Amniotic stem cell (primary cell): ENCODE results near the gene RYR3.

Source experiments
- DNase-seq: peaks from one replicate; lab custom pipeline; 2025; lab: John Stamatoyannopoulos, UW

Gene RYR3

DNA sequence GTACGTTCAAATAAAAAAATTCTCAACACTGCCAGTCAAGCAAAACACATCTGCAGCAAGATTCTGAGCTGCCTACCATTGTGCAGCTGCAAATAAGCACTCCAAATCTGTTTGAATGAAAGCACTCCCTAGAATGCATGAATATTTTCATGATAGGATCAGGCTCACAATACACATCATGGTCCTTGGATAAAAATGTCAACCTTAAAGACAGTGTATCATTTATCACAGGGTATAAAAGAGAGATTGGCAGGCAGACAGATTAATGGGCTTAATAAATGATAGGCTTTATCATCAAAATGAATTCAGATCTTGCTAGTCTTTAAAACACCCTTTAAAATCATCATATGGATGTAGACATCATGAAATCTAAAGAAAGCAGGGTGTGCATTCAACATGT lies 9.2 kb downstream of the RYR3 start:
- no peak for DNase-seq

DNA sequence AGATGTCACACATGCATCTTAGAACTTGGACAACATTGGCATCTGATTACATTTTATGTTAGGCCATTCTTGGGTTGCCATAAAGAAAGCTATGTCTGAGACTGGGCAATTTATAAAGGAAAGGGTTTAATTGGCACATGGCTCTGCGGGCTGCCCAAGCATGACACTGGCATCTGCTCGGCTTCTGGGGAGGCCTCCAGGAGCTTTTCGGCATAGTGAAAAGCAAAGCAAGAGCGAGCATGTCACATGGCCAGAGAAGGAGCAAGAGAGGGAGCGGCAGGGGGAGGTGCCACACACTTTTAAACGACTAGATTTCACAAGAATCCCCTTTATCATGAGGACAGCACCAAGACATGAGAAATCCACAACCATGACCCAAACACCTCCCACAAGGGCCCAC lies 11.3 kb downstream of the RYR3 start:
- DNase-seq = no peak

DNA sequence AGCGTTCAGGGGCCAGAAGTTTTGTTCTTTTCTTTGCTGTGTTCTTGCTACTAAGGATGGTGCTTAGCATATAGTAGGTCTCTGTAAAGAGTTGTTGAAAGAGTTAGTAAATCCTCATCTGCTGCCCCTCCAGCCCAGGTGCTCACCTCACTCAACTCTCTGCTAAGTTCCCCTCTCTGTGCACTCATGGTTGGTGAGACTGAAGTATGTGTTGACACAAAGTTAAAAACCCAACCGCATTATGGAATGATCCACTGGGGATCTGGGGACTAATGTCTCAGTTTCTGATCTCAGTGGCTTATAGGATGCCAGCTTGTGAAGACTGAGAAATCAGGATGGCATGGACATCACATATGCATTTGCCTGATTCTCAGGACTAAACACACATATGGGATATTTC lies 13.8 kb downstream of the RYR3 start:
- no peak for DNase-seq

DNA sequence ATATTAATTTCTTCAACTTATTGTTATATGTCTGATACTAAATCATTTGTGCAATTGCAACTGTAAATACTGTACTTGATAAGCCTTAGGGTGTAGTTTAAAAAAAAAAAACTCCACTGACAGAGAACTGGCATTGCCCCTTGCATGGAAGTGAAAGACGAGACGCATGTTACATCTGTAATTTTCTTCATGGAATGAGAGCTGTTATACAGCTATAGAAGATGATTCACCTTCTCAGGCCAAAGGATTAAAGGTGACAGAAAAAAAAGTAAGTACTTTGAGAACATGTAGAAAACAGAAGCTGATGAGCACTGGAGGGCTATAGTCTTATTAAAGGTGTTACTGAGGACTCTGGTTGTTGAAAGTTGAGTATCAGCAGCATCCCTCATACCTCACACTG lies 16.1 kb downstream of the RYR3 start:
- DNase-seq = no peak

DNA sequence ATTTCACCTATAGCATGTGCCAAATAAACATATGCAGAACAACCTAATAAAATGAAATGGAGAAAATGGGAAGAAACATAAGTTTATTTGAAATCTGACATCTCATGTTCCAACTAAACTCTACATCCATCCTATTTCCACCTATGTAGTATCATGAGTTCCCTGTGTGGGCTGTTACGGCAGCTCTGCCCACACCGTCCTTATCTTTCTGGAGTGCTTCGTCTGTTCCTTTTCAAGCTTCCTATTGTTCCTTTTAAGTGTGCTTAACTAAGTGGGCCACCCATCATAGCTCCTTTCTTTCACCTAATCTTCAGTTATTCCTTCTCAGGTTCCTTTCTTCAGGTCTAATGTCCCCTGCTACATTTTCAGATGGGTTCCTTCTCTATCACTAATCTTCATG lies 17.3 kb downstream of the RYR3 start:
- DNase-seq = no peak

DNA sequence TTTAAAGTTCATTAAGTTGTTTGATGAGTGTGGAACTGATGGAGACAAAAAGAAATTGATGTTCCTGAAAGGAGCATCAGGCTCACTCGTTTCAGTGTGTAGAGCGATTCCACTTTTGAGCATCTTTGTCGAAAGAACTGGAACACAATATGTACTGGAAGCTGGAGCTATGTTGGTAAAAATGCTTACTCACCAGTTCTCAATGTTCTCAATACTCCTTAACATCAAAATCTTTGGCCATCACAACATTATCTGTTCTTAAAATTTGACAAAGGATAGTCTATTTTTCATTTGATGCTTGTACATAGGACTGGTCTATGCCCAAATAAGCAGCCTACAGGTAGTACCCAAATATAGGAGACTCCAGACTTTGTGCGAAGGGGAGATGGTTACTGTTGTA lies 18.7 kb downstream of the RYR3 start:
- DNase-seq = no peak

DNA sequence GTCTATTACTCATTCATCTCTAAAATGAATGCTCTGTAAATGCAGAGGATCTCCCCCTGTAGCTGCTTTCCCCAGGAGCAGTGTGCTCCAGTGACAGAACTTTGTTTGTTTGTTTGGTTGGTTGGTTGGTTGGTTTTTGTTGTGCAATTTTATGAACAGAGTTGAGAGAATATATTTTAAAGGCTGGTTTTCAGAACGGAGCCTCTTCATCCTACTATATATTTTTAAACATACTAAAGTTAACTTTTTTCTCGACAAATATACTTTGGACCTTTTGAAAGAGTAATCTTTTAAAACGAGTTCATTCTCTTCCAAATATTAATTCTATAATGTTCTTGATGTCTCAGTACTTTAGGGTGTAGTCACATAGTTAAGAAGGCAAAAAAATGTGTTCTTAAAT lies 20.2 kb downstream of the RYR3 start:
- DNase-seq = no peak

DNA sequence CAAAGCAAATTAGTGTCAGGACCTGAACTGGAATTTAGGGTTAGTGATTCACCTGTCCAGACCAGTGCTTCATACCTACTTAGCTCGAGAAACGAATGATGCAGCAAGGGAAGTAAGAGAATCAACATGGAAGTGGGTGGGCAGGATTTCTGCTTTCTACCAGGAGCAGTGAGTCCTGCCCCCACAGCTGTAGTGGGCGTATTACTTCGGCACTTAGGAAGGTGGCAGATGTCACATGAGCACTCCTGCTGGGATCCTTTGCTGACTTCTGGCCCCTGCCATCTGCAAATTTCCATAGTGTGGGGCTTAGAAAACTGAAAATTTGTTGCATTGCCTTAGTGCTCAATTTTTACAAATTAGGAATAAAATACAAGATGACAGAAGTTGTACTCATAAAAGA lies 31.2 kb downstream of the RYR3 start:
- no peak for DNase-seq

DNA sequence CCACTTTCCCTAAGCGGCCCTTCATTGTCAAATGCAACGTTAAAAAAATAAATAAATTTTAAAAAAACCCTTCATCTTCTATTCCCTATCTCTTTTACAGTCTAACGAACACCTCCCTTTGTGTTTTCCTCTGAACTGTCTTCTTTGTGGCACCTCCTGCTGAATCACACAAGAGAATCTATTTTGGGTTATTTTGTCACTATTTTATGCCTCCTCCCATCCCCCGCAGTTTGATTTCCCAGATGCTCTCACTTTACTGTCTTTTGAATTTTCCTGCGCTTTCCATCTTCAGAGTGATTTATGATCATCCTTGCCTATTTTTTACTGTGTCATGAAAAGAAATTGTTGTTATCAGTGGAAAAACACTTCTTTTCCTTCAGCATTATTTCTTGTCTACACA lies 32.5 kb downstream of the RYR3 start:
- no peak for DNase-seq

DNA sequence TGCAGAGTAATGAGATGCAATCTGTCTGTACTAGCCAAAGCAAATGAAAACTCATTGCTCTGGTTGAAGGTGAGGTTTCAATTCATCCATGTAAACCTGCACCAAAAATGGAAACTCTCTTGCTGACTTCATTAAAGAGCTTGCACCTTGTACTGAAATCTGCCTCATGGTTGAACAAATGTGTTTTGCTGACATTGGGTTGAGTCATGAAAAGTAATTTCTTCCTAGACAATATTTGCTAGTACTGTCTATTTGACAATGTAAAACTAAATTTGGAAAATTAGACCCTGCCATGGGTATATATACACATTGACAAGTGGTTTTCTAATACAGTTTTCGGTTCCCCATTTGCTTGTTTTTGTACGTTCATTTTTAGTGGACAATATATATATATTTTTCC lies 33.3 kb downstream of the RYR3 start:
- DNase-seq = no peak

DNA sequence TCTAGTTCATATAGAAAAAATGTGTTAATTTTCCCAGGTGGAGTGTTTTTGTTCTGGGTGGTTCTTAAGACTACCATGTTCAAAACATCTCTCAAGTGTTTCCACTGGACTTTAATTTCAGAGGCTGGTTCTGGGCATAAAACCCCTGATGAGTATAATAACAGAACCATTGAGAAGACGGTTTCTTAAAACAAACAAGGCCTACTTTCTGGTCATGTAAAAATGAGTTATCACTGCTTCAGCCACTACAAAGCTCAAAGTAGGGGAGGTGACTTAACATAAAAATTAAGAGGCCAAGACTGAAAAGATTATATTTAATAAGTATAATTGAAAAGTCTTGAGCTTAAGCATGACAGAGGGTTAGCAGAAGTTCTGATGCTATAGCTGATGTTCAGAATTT lies 33.8 kb downstream of the RYR3 start:
- no peak for DNase-seq

DNA sequence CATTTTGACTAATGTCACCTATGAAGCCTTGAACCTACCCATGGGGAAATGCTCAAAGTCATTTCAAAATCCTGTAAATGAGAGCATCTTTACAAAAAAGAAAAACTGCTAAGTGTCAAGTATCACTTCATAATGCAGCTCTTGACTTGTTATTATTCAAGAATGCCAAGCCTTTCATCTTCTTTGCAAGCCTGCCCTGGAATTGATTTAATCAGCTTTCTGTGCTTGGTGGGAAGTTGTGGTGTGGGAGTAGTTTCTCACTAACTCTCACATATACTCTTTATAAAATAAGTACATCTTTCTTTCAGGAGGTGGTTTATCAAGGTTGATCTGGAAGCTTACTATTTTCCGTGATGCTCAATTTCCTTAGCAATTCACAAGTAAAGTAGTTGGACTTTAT lies 43.6 kb downstream of the RYR3 start:
- DNase-seq = no peak

DNA sequence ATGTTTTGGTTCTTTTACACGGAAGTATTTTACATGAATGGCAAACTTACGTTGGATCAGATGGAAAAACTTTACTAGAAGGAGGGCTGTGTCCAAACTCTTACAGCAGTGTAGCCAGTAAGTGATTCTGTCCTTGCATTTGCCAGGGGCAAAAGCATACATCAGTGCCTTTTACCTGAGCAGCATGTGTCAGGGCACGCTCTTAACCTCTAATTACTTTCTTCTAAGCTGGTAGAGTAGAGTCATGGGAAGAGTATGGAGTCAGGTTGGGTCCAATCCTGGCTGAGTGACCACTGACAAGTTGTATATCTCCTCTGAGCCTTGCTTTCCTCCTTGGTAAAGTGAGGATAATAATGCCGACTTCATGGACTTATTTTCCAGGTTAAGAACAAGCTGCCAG lies 47.1 kb downstream of the RYR3 start:
- no peak for DNase-seq

DNA sequence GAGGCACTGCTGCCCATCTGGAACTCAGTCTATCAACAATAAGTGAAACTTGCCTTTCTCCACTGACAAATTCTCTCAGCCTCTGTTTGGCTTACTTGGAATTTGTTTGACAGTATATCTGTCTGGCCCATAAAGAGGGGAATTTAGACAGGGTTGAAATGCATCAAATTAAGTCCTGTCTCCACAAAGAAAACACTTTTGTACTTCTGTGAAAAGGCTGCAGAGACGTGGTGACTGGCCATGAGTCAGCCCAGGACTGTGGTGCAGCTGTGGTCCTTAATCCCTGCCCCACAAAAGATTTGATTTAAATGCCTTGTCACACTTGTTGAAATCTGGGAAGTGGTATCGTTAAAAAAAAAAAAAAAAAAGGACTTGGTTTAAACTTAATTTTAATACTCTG lies 47.5 kb downstream of the RYR3 start:
- no peak for DNase-seq

DNA sequence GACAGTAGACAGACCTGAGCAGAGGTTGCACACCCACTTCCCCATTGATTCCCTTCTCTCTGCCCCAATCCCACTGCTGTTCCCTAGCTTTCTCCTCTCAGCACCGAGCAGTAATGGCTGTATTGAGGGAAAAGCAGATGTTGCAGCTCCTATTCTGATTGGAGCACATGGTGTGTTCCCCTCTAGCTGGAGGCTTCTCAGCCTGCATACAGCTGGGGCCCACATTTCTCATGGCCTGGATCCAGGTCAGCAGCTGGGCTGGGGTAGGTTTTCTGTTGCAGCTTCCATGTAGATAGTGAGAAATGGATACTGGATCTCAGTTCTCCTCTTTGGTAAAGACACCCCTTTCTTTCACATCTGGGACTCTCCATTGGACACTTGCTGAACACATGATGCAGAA lies 50.1 kb downstream of the RYR3 start:
- no peak for DNase-seq

DNA sequence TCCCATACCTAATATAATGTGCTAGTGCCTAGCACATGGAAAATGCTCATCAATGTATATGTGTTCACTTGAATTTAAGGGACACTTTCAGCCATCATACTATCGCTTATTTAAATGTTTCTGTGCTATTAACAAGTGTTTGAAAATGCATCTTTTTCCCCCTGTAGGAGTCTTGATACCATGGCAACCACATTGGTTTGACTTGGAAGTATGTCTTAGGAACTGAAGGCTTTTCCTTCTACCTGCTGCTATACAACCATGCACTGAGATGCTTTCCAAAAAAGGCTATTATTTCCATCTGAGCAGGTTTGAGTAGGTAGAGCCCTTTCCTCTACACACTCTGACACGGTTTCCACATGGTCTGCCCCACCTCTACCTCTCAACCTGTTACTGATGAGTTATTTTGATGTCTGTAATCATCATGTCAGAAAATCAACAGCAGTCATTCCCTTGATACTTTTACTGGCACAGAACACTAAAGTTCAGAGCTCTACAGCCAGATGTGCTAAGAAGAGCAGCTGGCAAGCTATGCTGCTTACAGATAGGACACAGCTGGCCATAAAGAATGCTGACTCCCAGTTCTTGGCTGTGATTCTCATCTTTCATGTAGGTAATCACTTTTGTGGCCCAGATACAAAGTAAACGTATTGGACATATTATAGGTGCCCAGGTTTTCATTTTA lies 59.3 kb downstream of the RYR3 start:
- DNase-seq = no peak

DNA sequence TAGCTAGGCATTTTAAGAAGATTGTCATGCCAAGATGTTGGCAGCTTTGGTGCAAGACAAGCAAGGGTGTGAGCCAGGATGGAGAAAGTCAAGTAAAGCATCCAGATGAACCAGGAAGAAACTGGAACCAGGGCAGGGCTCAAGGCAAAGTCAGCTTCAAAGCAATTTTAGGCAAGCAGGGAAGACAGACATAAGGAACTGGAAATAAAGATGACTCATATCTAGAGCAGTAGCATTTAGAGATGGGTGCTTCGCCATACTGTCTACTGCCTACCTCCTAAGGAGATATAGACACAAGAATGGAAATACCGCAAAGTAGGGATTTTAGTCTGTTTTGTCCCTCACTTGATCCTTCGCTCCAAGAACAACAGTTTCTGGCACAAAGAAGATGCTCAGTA lies 59.9 kb downstream of the RYR3 start:
- no peak for DNase-seq

DNA sequence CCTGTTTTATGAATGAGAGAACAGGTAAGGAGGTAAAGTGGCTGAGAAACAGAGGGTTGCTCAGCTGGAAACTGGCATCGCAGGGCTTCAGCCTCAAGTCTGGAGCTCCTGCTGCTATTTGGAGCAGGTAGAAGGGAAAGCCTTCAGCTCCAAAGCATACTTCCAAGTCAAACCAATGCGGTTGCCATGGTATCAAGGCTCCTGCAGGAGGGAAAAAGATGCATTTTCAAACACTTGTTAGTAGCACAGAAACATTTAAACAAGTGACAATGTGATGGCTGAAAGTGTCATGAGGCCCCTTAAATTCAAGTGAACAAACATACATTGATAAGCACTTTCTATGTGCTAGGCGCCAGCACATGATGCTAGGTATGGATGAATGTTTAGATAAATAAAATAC lies 60.4 kb downstream of the RYR3 start:
- DNase-seq = no peak

DNA sequence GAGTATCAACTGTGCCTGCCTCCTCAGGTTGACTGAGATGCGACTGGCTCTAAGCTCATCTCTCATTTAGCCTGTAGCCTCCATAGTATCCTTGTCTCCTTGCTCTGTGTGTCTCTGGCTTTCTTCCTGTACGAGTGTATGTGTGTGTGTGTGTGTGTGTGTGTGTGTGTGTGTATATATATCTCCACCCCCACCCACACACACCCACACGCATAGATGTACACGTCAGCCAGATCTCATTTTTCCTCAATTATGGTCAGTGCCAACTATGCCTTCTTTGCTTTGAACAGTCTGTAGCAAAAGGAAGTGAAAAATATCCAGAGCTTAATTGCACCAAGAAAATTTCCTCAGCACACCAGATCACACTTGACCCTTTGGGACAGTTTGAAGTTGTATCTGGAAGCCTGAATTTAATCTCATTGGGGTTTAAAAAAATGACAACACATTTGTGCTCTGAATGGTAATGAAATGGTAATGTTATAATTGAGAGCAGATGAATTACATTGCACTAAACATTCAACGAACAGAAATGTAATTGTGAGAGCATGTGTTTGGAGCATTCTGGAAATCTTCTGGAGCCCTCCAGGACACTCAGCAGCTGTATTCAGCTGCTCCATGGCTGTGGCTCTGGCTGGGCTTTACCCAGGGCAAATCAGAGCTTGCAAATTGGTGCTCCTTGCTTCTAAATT lies 63.6 kb downstream of the RYR3 start:
- no peak for DNase-seq

DNA sequence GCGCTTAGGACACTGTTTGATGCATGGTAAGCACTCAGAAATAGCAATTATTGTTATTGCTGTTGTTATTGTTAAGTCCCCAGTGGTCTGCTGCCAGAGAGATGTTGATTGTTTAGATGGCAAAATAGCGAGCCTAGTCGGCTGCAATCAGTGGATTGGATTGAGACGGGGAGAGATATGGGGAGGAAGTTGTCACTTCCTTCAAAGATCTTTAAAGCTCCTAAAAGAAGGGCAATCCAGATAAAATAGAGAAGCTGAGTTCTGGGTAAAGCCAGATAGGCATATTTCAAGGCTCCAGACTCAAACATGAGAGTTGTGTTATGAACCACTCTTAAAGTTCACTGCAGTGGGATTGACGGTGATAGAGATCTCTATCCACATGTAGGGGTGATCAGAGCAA lies 64.5 kb downstream of the RYR3 start:
- DNase-seq = no peak

DNA sequence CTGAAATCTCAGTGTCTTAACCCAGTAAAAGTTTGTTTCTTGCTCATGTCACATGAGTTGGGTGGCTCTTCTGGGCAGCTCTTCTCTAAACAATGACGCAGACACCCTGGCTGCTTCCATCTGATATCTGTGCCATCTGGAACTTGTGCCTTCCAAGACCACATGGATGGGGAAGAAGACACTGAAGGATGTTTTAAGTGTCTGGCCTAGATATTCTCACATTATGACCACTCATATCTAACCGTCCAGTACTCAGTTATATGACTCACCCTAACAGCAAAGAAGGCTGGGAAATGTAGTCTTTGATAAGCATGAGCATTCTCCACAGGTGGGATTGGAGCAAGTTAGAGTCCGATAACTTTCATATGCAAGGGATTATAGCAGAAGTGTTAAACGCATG lies 66.4 kb downstream of the RYR3 start:
- DNase-seq = no peak

DNA sequence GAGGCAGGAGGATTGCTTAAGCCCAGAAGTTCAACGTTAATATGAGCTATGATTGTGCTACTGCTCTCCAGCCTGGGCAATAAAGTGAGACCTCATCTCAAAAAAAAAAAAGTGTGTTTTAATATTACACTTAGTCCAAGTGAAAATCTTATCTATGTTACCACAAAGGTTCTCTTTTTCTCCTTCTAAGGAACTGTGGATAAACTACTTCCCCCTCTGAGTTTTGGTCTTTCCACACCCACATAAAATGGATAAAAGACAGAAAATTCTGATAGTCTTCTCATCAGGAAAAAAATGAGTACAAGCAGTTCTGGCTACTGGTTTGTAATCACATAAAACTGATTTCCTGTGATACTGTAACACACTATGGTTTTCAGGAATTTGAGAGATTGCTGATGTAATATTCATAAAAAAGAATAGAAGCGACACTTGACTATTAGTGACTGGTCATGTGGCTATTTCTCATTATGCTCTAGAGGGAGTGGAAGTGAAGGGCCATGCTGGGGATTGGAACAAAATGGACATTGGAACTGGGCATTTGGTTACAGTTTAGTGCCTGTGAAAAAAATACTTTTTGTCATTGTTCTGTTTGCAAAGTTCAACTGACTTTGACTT lies 68.2 kb downstream of the RYR3 start:
- no peak for DNase-seq

DNA sequence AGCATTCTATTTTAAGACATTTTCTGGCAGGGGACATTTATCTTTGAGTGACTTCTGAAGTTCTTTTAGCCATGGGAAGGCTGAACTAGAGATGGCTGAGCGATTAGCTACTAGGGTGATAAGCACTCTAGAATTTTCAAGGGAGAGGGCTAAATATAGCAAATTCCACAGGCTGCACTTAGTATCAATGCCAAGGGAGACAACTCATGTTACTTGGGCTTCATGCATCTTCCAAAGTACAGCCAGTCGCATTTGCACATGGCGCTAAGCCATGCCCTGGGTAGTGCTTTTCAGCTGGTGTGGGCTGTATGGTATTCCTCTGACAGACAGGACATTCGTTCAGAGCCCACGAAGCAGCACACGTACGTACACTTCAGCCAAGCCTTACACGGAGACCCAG lies 69.6 kb downstream of the RYR3 start:
- no peak for DNase-seq

DNA sequence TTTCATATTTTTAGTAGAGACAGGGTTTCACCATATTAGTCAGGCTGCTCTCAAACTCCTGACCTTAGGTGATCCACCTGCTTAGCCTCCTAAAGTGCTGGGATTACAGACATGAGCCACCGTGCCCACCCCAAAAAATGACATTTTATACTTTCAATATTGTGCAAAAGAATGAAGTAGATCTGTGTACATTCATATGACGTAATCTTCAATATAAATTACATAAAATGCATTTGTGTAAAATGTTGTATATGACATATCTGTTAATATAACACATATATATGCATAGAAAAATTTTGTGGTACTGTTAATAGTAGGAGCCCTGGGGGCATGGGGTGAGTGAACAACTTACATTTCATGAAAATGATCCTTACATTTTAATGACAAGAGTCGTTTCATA lies 71.7 kb downstream of the RYR3 start:
- no peak for DNase-seq
